HFFc6 (cell line): ENCODE data around the gene RNF135. TPM values are rescaled to one million over a fixed set of nuclear protein-coding genes. Genes with fewer than 3 reads are reported as not detected.

Source experiments
- DNase-seq: peaks from one replicate; pipeline ENCODE4 v3.0.0-alpha.2; 2018
- H3K27ac Mint-ChIP-seq: 2 replicates; pipeline ENCODE4 v1.8.0; 2020; ENCODE audit warnings: mild to moderate bottlenecking, mixed read lengths
- H3K27me3 Mint-ChIP-seq: 2 replicates; pipeline ENCODE4 v1.8.0; 2021; ENCODE audit warnings: mild to moderate bottlenecking, moderate library complexity, mixed read lengths; ENCODE audit not compliant: insufficient read depth
- H3K36me3 Mint-ChIP-seq: 2 replicates; pipeline ENCODE4 v1.8.0; 2021; ENCODE audit warnings: low read depth, mixed read lengths
- H3K4me1 Mint-ChIP-seq: 2 replicates; pipeline ENCODE4 v1.8.0; 2020; ENCODE audit warnings: low read depth, mixed read lengths
- H3K4me3 Mint-ChIP-seq: 2 replicates; pipeline ENCODE4 v1.8.0; 2020; ENCODE audit warnings: mild to moderate bottlenecking, moderate library complexity, mixed read lengths
- H3K9me3 Mint-ChIP-seq: 2 replicates; pipeline ENCODE4 v1.8.0; 2020; ENCODE audit warnings: mild to moderate bottlenecking, mixed read lengths
- total RNA-seq, 6 experiments: library from RNA; stranded (reverse); fragmentation: NEBNext Ultra II Directional; extraction: Animal tissue kit (Norgen Biotek cat#: 25700); gene quantifications; 2 replicates in 1 of 6; 3 replicates in 5 of 6; pipeline ENCODE4 v1.2.3, GENCODE V29; 2021
- TF ChIP-seq, protein P1 (sequence below): fragments of 200-600 bp; sonication (generic); IDR thresholded peaks from 2 replicates; pipeline ENCODE4 v1.5.0; 2021; ENCODE audit warnings: antibody characterized with exemption, mild to moderate bottlenecking

The RNF135 gene
- total RNA-seq, 6 experiments from 2014 or later, result 10.4 to 12.1 (median 11.8) TPM

DNA sequence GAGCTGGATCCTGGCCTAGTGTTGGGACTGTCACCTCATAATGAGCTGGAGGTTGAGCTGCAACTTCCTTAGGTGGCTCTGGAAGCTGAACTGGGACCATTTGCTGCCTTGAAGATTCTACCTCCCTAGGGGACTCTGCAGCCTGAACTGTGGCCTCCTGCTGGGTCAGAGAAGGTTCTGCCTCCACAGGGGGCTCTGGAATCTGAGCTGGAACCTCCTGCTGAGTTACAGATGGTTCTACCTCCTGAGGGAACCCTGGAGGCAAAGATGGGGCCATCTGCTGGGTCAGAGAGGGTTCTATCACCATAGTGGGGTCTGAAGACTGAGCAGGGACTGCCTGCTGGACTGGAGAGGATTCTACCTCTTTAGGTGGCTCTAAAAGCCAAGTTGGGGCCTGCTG lies 77.3 kb downstream of the RNF135 start:
- H3K36me3 Mint-ChIP-seq, result peaks cover 37% of the 10 kb centered on the region
- DNase-seq, result no peak
- H3K4me1 Mint-ChIP-seq, result peaks cover 22% of the 10 kb centered on the region

GRCh38 chr17:31048780-31049179 lies 77.9 kb downstream of the RNF135 start:
- TF ChIP-seq, protein P1, sequence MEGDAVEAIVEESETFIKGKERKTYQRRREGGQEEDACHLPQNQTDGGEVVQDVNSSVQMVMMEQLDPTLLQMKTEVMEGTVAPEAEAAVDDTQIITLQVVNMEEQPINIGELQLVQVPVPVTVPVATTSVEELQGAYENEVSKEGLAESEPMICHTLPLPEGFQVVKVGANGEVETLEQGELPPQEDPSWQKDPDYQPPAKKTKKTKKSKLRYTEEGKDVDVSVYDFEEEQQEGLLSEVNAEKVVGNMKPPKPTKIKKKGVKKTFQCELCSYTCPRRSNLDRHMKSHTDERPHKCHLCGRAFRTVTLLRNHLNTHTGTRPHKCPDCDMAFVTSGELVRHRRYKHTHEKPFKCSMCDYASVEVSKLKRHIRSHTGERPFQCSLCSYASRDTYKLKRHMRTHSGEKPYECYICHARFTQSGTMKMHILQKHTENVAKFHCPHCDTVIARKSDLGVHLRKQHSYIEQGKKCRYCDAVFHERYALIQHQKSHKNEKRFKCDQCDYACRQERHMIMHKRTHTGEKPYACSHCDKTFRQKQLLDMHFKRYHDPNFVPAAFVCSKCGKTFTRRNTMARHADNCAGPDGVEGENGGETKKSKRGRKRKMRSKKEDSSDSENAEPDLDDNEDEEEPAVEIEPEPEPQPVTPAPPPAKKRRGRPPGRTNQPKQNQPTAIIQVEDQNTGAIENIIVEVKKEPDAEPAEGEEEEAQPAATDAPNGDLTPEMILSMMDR, result no peak
- H3K9me3 Mint-ChIP-seq, result peaks cover 13% of the 10 kb centered on the region
- no peak overlapping the region for H3K4me3 Mint-ChIP-seq
- H3K36me3 Mint-ChIP-seq, result peaks cover 37% of the 10 kb centered on the region
- DNase-seq, result no peak
- H3K27me3 Mint-ChIP-seq, result peaks cover 32% of the 10 kb centered on the region
- peaks cover 25% of the 10 kb centered on the region for H3K4me1 Mint-ChIP-seq
- H3K27ac Mint-ChIP-seq, result no peak overlapping the region

More for the DNA sequence above, 77.3 kb downstream of the RNF135 start:
- H3K9me3 Mint-ChIP-seq, result peaks cover 13% of the 10 kb centered on the region
- H3K4me3 Mint-ChIP-seq, result no peak overlapping the region
- no peak overlapping the region for H3K27ac Mint-ChIP-seq
- peaks cover 32% of the 10 kb centered on the region for H3K27me3 Mint-ChIP-seq
- TF ChIP-seq, protein P1, result no peak

Other genes starting within 250 kb of the RNF135 start
- 10 to 100 TPM; 11.6 to 13.4 (median 12.1) TPM for gene CRLF3, start 146.3 kb upstream of the RNF135 start, total RNA-seq
- 1 to 10 TPM; 2.2 to 4.7 (median 4.0) TPM for gene ATAD5, start 139.1 kb upstream of the RNF135 start, total RNA-seq
- gene TEFM, start 64.8 kb upstream of the RNF135 start, total RNA-seq, result 10 to 100 TPM; 12.7 to 14.5 (median 13.5) TPM
- gene ADAP2, start 49.1 kb upstream of the RNF135 start, total RNA-seq, result under 1 TPM; 0.12 to 0.61 (median 0.37) TPM
- gene NF1, start 123.9 kb downstream of the RNF135 start, total RNA-seq, result 10 to 100 TPM; 45.0 to 62.6 (median 54.0) TPM